Progenitor cell of endocrine pancreas (in vitro differentiated cells): Measurements from ENCODE around the gene TBCD. TPM values are rescaled to one million over a fixed set of nuclear protein-coding genes. Genes with fewer than 3 reads are reported as not detected.

Source experiments
- DNase-seq: peaks from one replicate; pipeline ENCODE4 v3.0.0; 2021; ENCODE audit warnings: low spot score; ENCODE audit not compliant: unreplicated experiment
- H3K27ac Mint-ChIP-seq: 2 replicates; pipeline ENCODE4 v1.8.0; 2021; ENCODE audit warnings: mild to moderate bottlenecking, moderate library complexity, mixed read lengths
- H3K27me3 Mint-ChIP-seq: 2 replicates; pipeline ENCODE4 v1.8.0; 2021; ENCODE audit warnings: mixed read lengths
- H3K36me3 Mint-ChIP-seq: 2 replicates; pipeline ENCODE4 v1.8.0; 2022; ENCODE audit warnings: mixed read lengths; ENCODE audit not compliant: insufficient read depth
- H3K4me1 Mint-ChIP-seq: 2 replicates; pipeline ENCODE4 v1.8.0; 2021; ENCODE audit warnings: low read depth, mixed read lengths
- H3K4me3 Mint-ChIP-seq: 2 replicates; pipeline ENCODE4 v1.8.0; 2021; ENCODE audit warnings: low read depth, mild to moderate bottlenecking, moderate library complexity, mixed read lengths
- H3K9me3 Mint-ChIP-seq: 2 replicates; pipeline ENCODE4 v1.8.0; 2021; ENCODE audit warnings: low read depth, mixed read lengths
- total RNA-seq: library from RNA; stranded (reverse); gene quantifications from 2 replicates; pipeline ENCODE4 v1.2.1, GENCODE V29; 2021
- TF ChIP-seq, protein P1 (sequence below): fragments of 200-600 bp; sonication (generic); IDR thresholded peaks from one replicate; pipeline ENCODE4 v1.5.0; 2021; ENCODE audit warnings: antibody characterized with exemption, mild to moderate bottlenecking; ENCODE audit not compliant: unreplicated experiment

The TBCD gene
- total RNA-seq, 1 donor from 2014 or later: 95.6 TPM

DNA sequence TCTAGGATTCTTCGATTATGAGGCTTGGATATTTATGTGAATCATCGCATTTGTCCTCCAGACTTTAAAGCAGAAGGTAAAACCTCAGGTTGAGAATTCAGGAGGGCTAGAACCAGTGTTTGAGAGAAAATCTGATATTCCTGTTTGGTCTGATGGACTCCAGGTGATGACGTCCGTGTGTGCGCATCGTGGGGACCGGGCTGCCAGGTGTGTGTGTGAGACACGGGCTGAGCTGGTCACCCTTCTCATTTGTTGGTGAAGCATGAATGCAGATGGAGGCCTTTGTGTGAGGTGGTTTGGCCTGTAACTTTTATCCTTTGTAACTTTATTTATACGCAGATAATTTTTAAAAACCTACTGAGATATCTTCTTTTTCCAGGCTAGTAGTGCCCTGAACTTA is 45.2 kb downstream of the TBCD start:
- no peaks in the 10 kb centered on the region for H3K27me3 Mint-ChIP-seq
- no peak overlapping the region for H3K4me3 Mint-ChIP-seq
- no peak for DNase-seq
- peaks cover 5% of the 10 kb centered on the region for H3K9me3 Mint-ChIP-seq
- peaks cover 18% of the 10 kb centered on the region for H3K36me3 Mint-ChIP-seq
- no peaks in the 10 kb centered on the region for H3K4me1 Mint-ChIP-seq
- TF ChIP-seq, protein P1, sequence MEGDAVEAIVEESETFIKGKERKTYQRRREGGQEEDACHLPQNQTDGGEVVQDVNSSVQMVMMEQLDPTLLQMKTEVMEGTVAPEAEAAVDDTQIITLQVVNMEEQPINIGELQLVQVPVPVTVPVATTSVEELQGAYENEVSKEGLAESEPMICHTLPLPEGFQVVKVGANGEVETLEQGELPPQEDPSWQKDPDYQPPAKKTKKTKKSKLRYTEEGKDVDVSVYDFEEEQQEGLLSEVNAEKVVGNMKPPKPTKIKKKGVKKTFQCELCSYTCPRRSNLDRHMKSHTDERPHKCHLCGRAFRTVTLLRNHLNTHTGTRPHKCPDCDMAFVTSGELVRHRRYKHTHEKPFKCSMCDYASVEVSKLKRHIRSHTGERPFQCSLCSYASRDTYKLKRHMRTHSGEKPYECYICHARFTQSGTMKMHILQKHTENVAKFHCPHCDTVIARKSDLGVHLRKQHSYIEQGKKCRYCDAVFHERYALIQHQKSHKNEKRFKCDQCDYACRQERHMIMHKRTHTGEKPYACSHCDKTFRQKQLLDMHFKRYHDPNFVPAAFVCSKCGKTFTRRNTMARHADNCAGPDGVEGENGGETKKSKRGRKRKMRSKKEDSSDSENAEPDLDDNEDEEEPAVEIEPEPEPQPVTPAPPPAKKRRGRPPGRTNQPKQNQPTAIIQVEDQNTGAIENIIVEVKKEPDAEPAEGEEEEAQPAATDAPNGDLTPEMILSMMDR: no peak
- H3K27ac Mint-ChIP-seq: no peak overlapping the region

DNA sequence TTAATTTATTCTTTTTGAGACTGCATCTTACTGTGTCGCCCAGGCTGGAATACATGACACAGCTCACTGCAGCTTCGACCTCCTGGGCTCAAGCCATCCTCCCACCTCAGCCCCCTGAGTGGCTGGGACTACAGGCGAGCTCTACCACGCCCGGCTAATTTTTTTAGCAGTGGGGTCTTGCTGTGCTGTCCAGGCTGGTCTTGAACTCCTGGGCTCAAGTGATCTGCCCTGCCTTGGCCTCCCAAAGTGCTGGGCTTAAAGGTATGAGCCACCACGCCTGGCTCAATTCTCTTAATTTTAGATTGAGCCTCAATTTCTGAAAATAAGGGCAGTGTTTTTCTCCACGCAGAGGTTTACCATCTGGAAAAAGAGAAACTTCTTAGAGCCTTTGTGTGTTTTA is 46.9 kb downstream of the TBCD start:
- peaks cover 10% of the 10 kb centered on the region for H3K9me3 Mint-ChIP-seq
- TF ChIP-seq, protein P1: no peak
- no peak overlapping the region for H3K4me3 Mint-ChIP-seq
- peak overlapping the region; percentile 45 for H3K27ac Mint-ChIP-seq
- H3K36me3 Mint-ChIP-seq: peaks cover 26% of the 10 kb centered on the region
- H3K4me1 Mint-ChIP-seq: no peaks in the 10 kb centered on the region
- no peaks in the 10 kb centered on the region for H3K27me3 Mint-ChIP-seq
- DNase-seq: no peak

DNA sequence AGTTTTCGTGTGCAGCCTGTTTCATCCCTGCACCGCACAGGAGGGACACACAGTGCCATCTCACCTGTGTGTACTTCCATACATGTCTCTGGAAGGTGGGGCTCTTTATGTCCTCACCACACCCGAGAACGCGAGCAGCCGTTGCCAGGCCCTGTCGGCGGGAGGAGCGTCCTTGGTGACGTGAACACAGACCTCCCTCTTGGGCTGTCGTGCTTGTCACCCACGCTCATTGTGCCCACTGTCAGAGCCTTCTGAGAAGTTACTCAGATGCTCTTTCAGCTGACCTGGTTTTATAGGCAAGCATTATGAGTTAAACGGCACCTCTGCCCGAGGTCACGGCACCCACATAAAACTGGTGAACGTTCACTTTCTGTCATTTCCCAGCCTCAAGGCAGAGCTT is 47.7 kb downstream of the TBCD start:
- Mint-ChIP-seq H3K9me3 (peaks cover 10% of the 10 kb centered on the region), H3K4me3 (no peak overlapping the region), H3K27me3 (no peaks in the 10 kb centered on the region), H3K4me1 (no peaks in the 10 kb centered on the region), H3K36me3 (peaks cover 26% of the 10 kb centered on the region), H3K27ac (no peak overlapping the region)
- DNase-seq: no peak
- TF ChIP-seq, protein P1: no peak

DNA sequence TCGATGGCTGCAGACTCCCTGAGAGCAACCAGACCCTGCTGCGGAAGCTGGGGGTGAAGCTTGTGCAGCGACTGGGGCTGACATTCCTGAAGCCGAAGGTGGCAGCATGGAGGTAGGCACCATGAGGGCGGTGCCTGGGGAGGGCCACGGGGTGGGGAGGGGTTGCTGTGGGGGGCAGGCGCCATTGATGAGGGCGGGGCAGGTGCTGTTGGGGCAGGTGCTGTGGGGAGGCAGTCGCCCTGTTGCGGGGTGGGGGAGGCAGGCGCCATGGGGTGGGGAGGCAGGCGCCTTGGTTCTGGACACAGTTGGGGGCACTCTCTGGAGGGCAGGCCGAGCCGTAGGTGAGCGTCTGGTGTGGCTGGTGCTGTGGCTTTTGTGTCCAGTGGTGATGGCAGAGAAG is 49.0 kb downstream of the TBCD start:
- Mint-ChIP-seq H3K27ac (no peak overlapping the region), H3K9me3 (peaks cover 10% of the 10 kb centered on the region), H3K27me3 (no peaks in the 10 kb centered on the region), H3K4me1 (no peaks in the 10 kb centered on the region), H3K36me3 (peaks cover 26% of the 10 kb centered on the region), H3K4me3 (no peak overlapping the region)
- no peak for DNase-seq
- TF ChIP-seq, protein P1: no peak

DNA sequence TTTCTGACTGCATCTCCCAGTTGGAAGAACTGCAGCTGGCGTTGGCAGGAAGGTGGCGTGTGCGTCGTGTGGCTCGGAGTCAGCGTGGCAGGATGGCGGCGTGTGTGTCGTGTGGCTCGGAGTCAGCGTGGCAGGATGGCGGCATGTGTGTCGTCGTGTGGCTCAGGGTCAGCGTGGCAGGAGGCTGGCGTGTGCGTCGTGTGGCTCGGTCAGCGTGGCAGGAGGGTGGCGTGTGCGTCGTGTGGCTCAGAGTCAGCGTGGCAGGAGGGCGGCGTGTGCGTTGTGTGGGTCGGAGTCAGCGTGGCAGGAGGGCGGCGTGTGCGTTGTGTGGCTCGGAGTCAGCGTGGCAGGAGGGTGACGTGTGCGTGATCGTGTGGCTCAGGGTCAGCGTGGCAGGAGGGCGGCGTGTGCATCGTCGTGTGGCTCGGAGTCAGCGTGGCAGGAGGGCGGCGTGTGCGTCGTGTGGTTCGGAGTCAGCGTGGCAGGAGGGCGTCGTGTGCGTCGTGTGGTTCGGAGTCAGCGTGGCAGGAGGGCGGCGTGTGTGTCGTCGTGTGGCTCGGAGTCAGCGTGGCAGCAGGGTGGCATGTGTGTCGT is 49.6 kb downstream of the TBCD start:
- Mint-ChIP-seq H3K36me3 (peaks cover 26% of the 10 kb centered on the region), H3K4me1 (no peaks in the 10 kb centered on the region), H3K27ac (peak overlapping the region; percentile 85), H3K9me3 (peaks cover 10% of the 10 kb centered on the region), H3K4me3 (no peak overlapping the region), H3K27me3 (no peaks in the 10 kb centered on the region)
- no peak for DNase-seq
- TF ChIP-seq, protein P1: no peak
